Measurements from ENCODE around the gene NELFCD. TPM values are rescaled to one million over a fixed set of nuclear protein-coding genes. Genes with fewer than 3 reads are reported as not detected.

Gene NELFCD
- total and polyA plus RNA-seq, 9 of the 15 experiments (the other 6 are each of a cell fraction or from before 2014, with no cell fraction given) = 11.7 to 163 (median 96.5) TPM

DNA sequence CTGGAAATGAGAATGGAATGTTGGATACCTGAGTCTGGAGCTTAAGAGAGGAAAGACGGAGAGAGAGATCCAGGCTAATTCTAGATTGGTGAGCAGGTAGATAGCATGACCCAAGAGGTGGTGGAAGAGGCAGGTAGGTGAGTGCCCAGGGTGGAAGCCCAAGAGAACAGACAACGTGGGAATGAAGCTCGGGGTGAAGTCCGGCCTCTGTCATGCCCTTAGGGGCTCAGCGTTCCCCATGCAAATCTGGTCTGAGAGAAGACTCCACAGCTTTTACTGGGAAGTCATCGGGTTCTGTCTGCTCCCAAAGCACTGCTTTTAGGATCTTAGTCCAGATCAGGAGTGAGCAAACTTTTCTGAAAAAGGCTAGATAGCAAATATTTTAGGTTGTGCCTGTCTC lies 3.6 kb downstream of the NELFCD start (continued):
- TF ChIP-seq CREB3L1 (IDR thresholded peaks at IDR 0.05; ENCODE audit: borderline replicate concordance, low read depth) = no peak
- TF ChIP-seq CBX8 (IDR thresholded peaks at IDR 0.05; ENCODE audit: borderline replicate concordance, extremely low read depth, low read depth, low read length, poor library complexity, severe bottlenecking) = no peak
- TF ChIP-seq POU5F1 (IDR thresholded peaks at IDR 0.05; ENCODE audit: borderline replicate concordance, low read depth, low read length, partially characterized antibody) = no peak
- no peak for TF ChIP-seq IRF1 (CRISPR knock-in tag; IDR thresholded peaks at IDR 0.05; ENCODE audit: borderline replicate concordance)
- TF ChIP-seq, protein P1, sequence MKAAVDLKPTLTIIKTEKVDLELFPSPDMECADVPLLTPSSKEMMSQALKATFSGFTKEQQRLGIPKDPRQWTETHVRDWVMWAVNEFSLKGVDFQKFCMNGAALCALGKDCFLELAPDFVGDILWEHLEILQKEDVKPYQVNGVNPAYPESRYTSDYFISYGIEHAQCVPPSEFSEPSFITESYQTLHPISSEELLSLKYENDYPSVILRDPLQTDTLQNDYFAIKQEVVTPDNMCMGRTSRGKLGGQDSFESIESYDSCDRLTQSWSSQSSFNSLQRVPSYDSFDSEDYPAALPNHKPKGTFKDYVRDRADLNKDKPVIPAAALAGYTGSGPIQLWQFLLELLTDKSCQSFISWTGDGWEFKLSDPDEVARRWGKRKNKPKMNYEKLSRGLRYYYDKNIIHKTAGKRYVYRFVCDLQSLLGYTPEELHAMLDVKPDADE (conservative IDR thresholded peaks at IDR 0.05; ENCODE audit: control insufficient read depth, low read depth, low read length) = no peak
- no peak for TF ChIP-seq E2F3 (CRISPR knock-in tag; IDR thresholded peaks at IDR 0.05)
